NOMO-1 (cell line): ENCODE results near the gene ADAMTS12.

Source experiments
- DNase-seq, 2 experiments: peaks; one replicate each; lab custom pipeline; 2025; ENCODE audit not compliant: unreplicated experiment in 2 of 2; lab: John Stamatoyannopoulos, UW

The ADAMTS12 gene

GRCh38 chr5:33504570-33504969, 387.2 kb downstream of the ADAMTS12 start:
- DNase-seq, result no peak

GRCh38 chr5:33501899-33502298, 389.9 kb downstream of the ADAMTS12 start:
- no peak for DNase-seq

GRCh38 chr5:33501260-33501659, 390.5 kb downstream of the ADAMTS12 start:
- DNase-seq, result no peak

- peak in 1 of 2 experiments; percentile 23 for DNase-seq
These were observed 397.3 kb downstream of the ADAMTS12 start for GRCh38 chr5:33494466-33494865.

GRCh38 chr5:33491941-33492340, 399.8 kb downstream of the ADAMTS12 start:
- DNase-seq, result no peak

GRCh38 chr5:33490071-33490665, 401.6 kb downstream of the ADAMTS12 start:
- no peak for DNase-seq

GRCh38 chr5:33489481-33490067, 402.2 kb downstream of the ADAMTS12 start:
- no peak for DNase-seq

- no peak for DNase-seq
These were observed 403.0 kb downstream of the ADAMTS12 start for GRCh38 chr5:33488558-33489355.

GRCh38 chr5:33487236-33487635, 404.6 kb downstream of the ADAMTS12 start:
- no peak for DNase-seq

- no peak for DNase-seq
These were observed 409.5 kb downstream of the ADAMTS12 start for GRCh38 chr5:33482335-33482734.

GRCh38 chr5:33480876-33481275, 410.9 kb downstream of the ADAMTS12 start:
- DNase-seq, result no peak

GRCh38 chr5:33479311-33479710, 412.5 kb downstream of the ADAMTS12 start:
- no peak for DNase-seq

GRCh38 chr5:33477816-33478215, 414.0 kb downstream of the ADAMTS12 start:
- no peak for DNase-seq

- no peak for DNase-seq
These were observed 414.8 kb downstream of the ADAMTS12 start for GRCh38 chr5:33476992-33477391.

- peak in 1 of 2 experiments; percentile 53 for DNase-seq
These were observed 416.1 kb downstream of the ADAMTS12 start for GRCh38 chr5:33475706-33476105.

- no peak for DNase-seq
These were observed 416.8 kb downstream of the ADAMTS12 start for GRCh38 chr5:33474931-33475499.

- no peak for DNase-seq
These were observed 417.8 kb downstream of the ADAMTS12 start for GRCh38 chr5:33474004-33474403.
